GM10266 (cell line): ENCODE results near the gene PACSIN3.

ENCODE experiments used
- DNase-seq: peaks from one replicate; pipeline ENCODE4 v3.0.0; 2012; ENCODE audit errors: extremely low spot score
- CTCF ChIP-seq: IDR thresholded peaks from 2 replicates; pipeline ENCODE4 v1.5.1; 2012; ENCODE audit warnings: mild to moderate bottlenecking, low read depth; ENCODE audit not compliant: control insufficient read depth, insufficient read depth; ENCODE audit errors: missing control alignments

PACSIN3 gene

GRCh38 chr11:47184711-47185304 is 1.4 kb downstream of the PACSIN3 start:
- no peak for DNase-seq
- TF ChIP-seq CTCF, result no peak

- no peak for DNase-seq
- TF ChIP-seq CTCF, result no peak
Measured at GRCh38 chr11:47183969-47184368, 2.3 kb downstream of the PACSIN3 start.

- no peak for TF ChIP-seq CTCF
- DNase-seq, result no peak
Measured at GRCh38 chr11:47183031-47183856, 3.0 kb downstream of the PACSIN3 start.

GRCh38 chr11:47182380-47182779 is 3.9 kb downstream of the PACSIN3 start:
- DNase-seq, result no peak

GRCh38 chr11:47181271-47181670 is 5.0 kb downstream of the PACSIN3 start:
- no peak for TF ChIP-seq CTCF
- DNase-seq, result no peak

More at GRCh38 chr11:47182380-47182779, 3.9 kb downstream of the PACSIN3 start:
- TF ChIP-seq CTCF, result no peak

GRCh38 chr11:47180006-47180787 is 6.0 kb downstream of the PACSIN3 start:
- no peak for DNase-seq
- no peak for TF ChIP-seq CTCF
